ENCODE measurements around the gene EVA1C.
"Not testable (repeated sequence)": the region's sequence is repeated elsewhere in the genome, so short reads cannot be mapped to it uniquely, and the experiment has no call there.

EVA1C gene

GRCh38 chr21:32412162-32413014 is at the start of gene EVA1C:
TSS of gene EVA1C (plus strand) at chr21:32412706. CDS start at chr21:32412854, 148 bp downstream.
- DNase-seq, result no peak

GRCh38 chr21:32364387-32364786 is 48.1 kb upstream of the EVA1C start:
- DNase-seq, result no peak

GRCh38 chr21:32364796-32365195 is 47.7 kb upstream of the EVA1C start:
- no peak for DNase-seq

GRCh38 chr21:32366191-32366590 is 46.3 kb upstream of the EVA1C start:
- DNase-seq, result no peak

GRCh38 chr21:32367158-32367557 is 45.3 kb upstream of the EVA1C start:
- no peak for DNase-seq

GRCh38 chr21:32368386-32368785 is 44.1 kb upstream of the EVA1C start:
- no peak for DNase-seq

GRCh38 chr21:32368961-32369360 is 43.5 kb upstream of the EVA1C start:
- not testable (repeated sequence) for DNase-seq

GRCh38 chr21:32370998-32371766 is 41.3 kb upstream of the EVA1C start:
- no peak for DNase-seq

- peak; percentile 52 for DNase-seq
Measured at GRCh38 chr21:32371913-32372314, 40.6 kb upstream of the EVA1C start.

GRCh38 chr21:32372755-32373154 is 39.8 kb upstream of the EVA1C start:
- no peak for DNase-seq

- no peak for DNase-seq
Measured at GRCh38 chr21:32377506-32377905, 35.0 kb upstream of the EVA1C start.

GRCh38 chr21:32377991-32378390 is 34.5 kb upstream of the EVA1C start:
- no peak for DNase-seq

GRCh38 chr21:32378956-32379355 is 33.5 kb upstream of the EVA1C start:
- DNase-seq, result no peak

- DNase-seq, result no peak
Measured at GRCh38 chr21:32380940-32381339, 31.6 kb upstream of the EVA1C start.

- DNase-seq, result no peak
Measured at GRCh38 chr21:32381571-32381970, 30.9 kb upstream of the EVA1C start.

- no peak for DNase-seq
Measured at GRCh38 chr21:32382108-32382644, 30.3 kb upstream of the EVA1C start.

GRCh38 chr21:32383812-32384211 is 28.7 kb upstream of the EVA1C start:
- no peak for DNase-seq

- DNase-seq, result no peak
Measured at GRCh38 chr21:32386195-32386870, 26.2 kb upstream of the EVA1C start.

GRCh38 chr21:32387151-32387550 is 25.4 kb upstream of the EVA1C start:
- no peak for DNase-seq

GRCh38 chr21:32388306-32388705 is 24.2 kb upstream of the EVA1C start:
- no peak for DNase-seq

GRCh38 chr21:32389337-32390015 is 23.0 kb upstream of the EVA1C start:
- DNase-seq, result no peak

- DNase-seq, result not testable (repeated sequence)
Measured at GRCh38 chr21:32390537-32391224, 21.8 kb upstream of the EVA1C start.
